NCI-H510A (cell line): ENCODE results near the gene ZNF689.
A peak's percentile ranks its signal among the peaks of the same experiment; 100 is the strongest.
"Not testable (repeated sequence)": the region's sequence is repeated elsewhere in the genome, so short reads cannot be mapped to it uniquely, and the experiment has no call there.

Experiments
- DNase-seq: peaks from one replicate; lab custom pipeline; 2025; lab: John Stamatoyannopoulos, UW

Gene ZNF689

DNA sequence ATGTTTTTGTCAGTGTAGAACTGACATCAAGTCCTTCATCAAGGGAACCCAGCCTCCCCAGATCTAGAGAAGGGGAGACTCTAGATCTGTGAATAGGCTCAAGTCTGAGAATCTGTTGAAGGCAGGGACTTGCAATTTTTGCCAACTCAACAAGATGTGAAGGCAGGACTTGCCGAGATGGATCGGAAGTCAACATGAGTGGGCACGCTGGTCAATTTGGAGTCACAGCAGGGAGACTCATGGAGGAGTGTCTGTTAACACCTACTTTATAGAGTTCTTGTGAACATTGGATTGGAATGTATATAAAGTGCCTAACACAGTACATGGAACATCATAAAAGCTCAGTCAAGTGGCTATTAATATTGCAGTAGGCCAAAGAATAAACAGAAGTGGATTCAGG is 10.0 kb downstream of the ZNF689 start:
- peak; percentile 60 for DNase-seq

GRCh38 chr16:30592871-30593270 is 17.3 kb downstream of the ZNF689 start:
- DNase-seq, result no peak

DNA sequence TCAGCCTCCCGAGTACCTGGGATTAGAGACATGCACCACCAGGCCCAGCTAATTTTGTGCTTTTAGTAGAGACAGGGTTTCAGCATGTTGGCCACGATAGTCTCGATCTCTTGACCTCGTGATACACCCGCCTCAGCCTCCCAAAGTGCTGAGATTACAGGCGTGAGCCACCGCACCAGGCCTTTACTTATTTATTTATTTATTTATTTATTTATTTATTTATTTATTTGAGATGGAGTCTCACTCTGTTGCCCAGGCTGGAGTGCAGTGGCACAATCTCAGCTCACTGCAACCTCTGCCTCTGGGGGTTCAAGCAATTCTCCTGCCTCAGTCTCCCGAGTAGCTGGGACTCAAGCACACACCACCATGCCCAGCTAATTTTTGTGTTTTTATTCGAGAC is 19.3 kb downstream of the ZNF689 start:
- not testable (repeated sequence) for DNase-seq

GRCh38 chr16:30589582-30589981 is 20.6 kb downstream of the ZNF689 start:
- not testable (repeated sequence) for DNase-seq

DNA sequence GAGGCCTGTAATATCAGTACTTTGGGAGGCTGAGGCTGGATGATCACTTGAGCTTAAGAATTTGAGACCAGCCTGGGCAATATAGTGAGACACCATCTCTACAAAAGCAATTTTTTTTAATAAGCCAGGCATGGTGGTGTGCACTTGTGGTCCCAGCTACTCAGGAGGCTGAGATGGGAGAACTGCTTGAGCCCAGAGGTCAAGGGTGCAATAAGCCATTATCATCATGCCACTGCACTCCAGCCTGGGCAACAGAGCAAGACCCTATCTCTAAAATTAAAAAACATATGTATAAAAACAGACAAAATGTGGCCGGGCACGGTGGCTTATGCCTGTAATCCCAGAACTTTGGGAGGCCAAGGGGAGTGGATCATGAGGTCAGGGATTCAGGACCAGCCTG is 21.5 kb downstream of the ZNF689 start:
- DNase-seq, result no peak

GRCh38 chr16:30585400-30586191 is 24.6 kb downstream of the ZNF689 start, which contains the start of gene ZNF785:
TSS of gene ZNF785 (minus strand) at chr16:30585697. CDS start at chr16:30585611, 86 bp downstream.
- peak; percentile 99 for DNase-seq

DNA sequence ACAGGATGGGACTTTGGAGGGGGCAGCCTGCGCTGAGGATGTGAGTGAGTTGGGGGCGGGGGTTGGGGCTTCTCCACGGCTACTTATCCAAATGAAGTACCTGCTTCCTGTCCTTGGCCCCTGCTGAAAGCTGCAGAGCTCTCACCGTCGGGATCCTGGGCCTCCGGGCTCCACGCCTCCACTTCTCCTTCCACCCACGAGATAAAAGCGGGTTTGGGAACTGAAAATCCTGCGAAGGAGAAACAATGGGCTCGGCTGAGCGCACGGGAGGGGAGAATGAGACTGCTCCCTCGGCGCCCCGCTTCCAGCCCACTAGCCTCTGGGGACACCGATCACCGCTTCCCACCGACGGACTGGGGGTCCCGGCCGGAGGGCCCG is 25.2 kb downstream of the ZNF689 start:
- peak; percentile 37 for DNase-seq

GRCh38 chr16:30582611-30583340 is 27.4 kb downstream of the ZNF689 start:
- DNase-seq, result no peak

DNA sequence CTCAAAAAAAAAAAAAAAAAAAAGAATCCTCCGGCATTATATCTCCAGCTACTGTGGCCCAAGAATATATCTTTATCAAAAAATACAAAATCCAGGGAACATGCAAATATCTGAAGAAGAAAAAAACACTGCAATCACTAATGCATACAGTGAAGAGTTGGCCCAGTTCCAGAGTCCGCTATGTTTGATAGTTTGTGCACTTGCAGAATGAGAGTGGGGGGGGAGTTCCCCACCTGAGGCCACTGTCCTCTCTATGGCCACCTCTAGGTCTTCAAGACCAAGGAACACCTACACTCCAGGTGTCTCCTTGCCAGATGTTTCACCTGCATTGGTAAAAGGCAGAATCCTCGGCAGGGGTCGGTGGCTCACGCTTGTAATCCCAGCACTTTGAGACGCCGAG is 28.7 kb downstream of the ZNF689 start:
- DNase-seq, result no peak

DNA sequence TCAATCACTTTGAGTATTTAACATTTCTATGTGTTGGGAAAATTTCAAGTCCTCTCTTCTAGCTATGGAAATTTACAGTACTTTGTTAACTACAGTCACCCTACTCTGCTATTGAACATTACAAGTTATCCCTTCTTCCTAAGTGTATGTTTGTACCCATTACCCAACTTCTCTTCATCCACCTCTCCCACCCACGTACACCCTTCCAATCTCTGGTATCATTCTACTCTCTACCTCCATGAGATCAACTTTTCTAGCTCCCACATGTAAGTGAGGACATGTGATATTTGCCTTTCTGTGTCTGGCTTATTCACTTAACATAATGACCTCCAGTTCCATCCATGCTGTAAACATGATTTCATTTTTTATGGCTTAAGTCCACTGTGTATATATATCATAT is 35.5 kb downstream of the ZNF689 start:
- DNase-seq, result no peak

- DNase-seq, result peak; percentile 97
Observed at GRCh38 chr16:30571445-30572322, 38.5 kb downstream of the ZNF689 start, which contains the start of gene ZNF688. TSS of gene ZNF688 (minus strand) at chr16:30571714. CDS start at chr16:30571629, 85 bp downstream.

GRCh38 chr16:30570636-30571444 is 39.3 kb downstream of the ZNF689 start:
- no peak for DNase-seq

GRCh38 chr16:30569746-30570635 is 40.2 kb downstream of the ZNF689 start:
- no peak for DNase-seq

DNA sequence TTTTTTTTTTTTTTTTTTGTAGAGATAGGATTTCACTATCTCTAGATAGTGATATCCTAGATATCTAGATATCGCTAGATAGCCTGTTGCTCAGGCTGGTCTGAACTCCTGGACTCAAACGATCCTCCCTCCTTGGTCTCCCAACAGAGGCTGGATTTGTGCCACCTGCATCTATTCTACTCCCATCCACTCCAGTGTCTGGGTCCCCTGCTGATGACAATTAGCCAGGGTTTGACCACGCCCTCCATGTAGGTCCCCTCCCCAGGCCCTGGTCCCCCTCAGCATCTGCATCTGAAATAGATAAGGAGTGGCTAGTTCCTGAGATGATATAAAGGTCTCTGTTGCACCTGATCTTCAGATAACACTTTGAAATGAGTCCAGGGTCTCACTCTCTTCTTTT is 40.9 kb downstream of the ZNF689 start:
- no peak for DNase-seq

DNA sequence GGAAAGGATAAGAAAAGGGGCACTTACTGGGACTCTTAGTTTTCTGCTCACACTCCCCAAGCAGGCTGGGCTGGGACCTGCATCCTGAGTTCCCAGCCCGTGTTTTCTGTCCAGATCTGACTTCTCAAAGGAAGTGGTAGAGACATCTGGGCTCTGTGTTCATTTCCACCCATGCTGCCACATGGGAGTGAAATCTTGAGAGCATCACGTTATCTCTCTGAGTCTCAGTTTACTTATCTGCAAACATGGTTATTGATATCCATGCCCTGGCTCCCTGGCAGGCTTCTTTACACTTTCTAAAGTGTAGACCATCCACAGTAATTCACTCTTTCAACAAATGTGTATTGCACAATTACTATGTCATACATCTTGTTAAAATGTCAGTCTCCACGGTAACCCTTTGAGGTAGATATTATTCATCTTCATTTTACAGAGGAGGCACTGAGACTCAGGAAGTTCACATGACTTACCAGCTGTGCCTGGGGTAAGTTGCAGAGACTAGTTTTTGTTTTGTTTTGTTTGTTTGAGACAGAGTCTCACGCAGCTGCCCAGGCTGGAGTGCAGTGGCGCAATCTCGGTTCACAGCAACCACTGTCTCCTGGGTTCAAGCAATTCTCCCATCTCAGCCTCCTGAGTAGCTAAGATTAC is 42.1 kb downstream of the ZNF689 start:
- peak; percentile 30 for DNase-seq

DNA sequence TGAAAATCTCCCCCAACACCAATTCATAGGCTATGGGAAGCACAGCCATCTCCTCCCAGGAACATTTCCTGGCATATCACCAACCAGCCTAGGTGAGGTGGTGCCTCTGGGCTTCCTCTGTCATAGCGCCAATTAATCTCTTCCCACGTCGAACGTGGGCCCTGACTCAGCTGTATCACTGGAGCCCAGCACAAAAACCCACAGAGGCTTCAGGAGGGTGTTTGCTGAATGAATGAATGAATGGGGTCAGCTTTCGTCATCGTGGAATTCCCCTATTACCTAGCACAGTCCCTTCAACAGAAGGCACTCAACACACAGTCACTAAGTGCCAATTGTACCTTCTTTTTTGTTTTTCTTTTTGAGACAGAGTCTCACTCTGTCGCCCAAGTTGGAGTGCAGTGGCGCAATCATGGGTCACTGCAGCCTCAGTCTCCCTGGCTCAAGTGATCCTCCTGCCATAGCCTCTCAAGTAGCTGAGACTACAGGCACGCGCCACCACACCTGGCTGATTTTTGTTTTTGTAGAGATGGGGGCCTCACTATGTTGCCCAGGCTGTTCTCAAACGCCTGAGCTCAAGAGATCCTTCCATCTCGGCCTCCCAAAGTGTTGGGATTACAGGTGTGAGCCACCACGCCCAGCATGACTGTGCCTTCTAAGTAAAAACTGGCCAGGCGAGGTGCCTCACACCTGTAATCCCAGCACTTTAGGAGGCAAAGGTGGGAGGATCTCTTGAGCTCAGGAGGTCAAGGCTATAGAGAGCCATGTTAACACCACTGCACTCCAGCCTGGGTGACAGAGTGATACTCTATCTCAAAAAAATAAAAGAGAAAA is 42.8 kb downstream of the ZNF689 start:
- DNase-seq, result peak; percentile 22

DNA sequence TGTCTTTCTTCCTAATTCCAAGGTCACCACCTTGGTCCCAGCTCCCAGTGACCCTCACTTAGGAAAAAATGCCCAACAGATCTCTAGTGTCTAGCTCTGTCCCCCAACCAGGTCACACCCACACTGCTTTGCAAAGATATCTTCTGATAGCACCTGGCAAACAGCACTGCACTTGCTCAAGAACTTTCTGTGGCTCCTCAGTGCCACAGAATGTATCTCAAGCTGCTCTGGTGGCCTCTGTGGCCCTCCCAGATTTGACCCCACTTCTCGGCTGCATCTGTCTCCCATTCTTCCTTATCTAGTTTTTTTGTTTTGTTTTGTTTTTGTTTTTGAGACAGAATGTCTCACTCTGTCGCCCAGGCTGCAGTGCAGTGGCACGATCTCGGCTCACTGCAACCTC is 43.7 kb downstream of the ZNF689 start:
- DNase-seq, result no peak

DNA sequence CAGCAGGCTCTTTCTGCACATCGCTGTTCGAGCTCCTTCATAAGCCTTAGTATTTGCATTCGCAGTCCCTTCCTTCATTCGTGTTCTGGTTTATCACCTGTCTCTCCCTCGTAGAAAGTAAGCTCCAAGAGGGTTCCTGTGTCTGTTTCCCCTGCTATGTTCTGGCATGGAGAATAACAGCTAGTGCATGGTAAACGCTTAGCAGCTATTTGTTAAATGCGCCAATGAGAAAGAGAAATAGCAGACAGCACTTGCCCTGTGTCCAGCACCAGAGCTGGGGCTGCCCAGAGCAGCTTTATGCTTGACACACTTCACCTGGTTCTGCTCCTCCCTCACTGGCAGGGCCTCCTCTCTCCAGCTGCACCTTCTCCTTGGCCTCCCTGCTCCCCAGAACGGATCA is 44.2 kb downstream of the ZNF689 start:
- DNase-seq, result no peak

- DNase-seq, result no peak
Observed at GRCh38 chr16:30565526-30565925, 44.7 kb downstream of the ZNF689 start.
